ENCODE results near the gene PRR7. TPM values are rescaled to one million over a fixed set of nuclear protein-coding genes. Genes with fewer than 3 reads are reported as not detected.
A peak's percentile ranks its signal among the peaks of the same experiment; 100 is the strongest.
"Not testable (repeated sequence)": the region's sequence is repeated elsewhere in the genome, so short reads cannot be mapped to it uniquely, and the experiment has no call there.

Gene PRR7
- total RNA-seq, 4 donors from 2014 or later, result 1.6 to 2.7 (median 2.2) TPM; not detected in 1

GRCh38 chr5:177414481-177414880 lies 32.1 kb upstream of the PRR7 start:
- H3K4me3 ChIP-seq, result no peak overlapping the region
- no peaks in the 10 kb centered on the region for H3K36me3 ChIP-seq
- ATAC-seq, result no peak
- TF ChIP-seq POLR2AphosphoS5 (IDR thresholded peaks at IDR 0.05) (no peak), POLR2A (IDR thresholded peaks at IDR 0.05) (no peak), CTCF (IDR thresholded peaks at IDR 0.05) (no peak), EP300 (IDR thresholded peaks at IDR 0.05) (no peak)
- no peaks in the 10 kb centered on the region for H3K9me3 ChIP-seq
- peaks cover 0 to 6% (median 0%) of the 10 kb centered on the region in 3 donors for H3K4me1 ChIP-seq
- no peak overlapping the region for H3K27ac ChIP-seq
- 68 to 77% methylated on average over 3 of the region's 3 CpGs for WGBS, 2 donors (ENCODE audit: low coverage in 1 of 2)
- H3K27me3 ChIP-seq, result no peaks in the 10 kb centered on the region

GRCh38 chr5:177417081-177417480 lies 29.5 kb upstream of the PRR7 start:
- not testable (repeated sequence) for H3K4me1 ChIP-seq, ATAC-seq, H3K9me3 ChIP-seq, H3K4me3 ChIP-seq, H3K27me3 ChIP-seq, H3K36me3 ChIP-seq
- H3K27ac ChIP-seq, result peak overlapping the region in 1 of 4 donors; percentile 22
- 98 to 100% methylated on average over 2 to 5 of the region's 6 CpGs for WGBS, 2 donors (ENCODE audit: low coverage in 1 of 2)

GRCh38 chr5:177419046-177419445 lies 27.6 kb upstream of the PRR7 start:
- H3K9me3 ChIP-seq, result no peaks in the 10 kb centered on the region
- no peak for TF ChIP-seq POLR2A (IDR thresholded peaks at IDR 0.05)
- no peak for TF ChIP-seq POLR2AphosphoS5 (IDR thresholded peaks at IDR 0.05)
- no peak for TF ChIP-seq CTCF (IDR thresholded peaks at IDR 0.05)
- no peak for TF ChIP-seq EP300 (IDR thresholded peaks at IDR 0.05)

GRCh38 chr5:177420472-177420871 lies 26.1 kb upstream of the PRR7 start:
- H3K4me1 ChIP-seq, result peaks cover 0 to 11% (median 0%) of the 10 kb centered on the region in 3 donors
- not testable (repeated sequence) for H3K4me3 ChIP-seq, ATAC-seq, H3K27me3 ChIP-seq, H3K27ac ChIP-seq, H3K9me3 ChIP-seq, H3K36me3 ChIP-seq
- 63 to 83% methylated on average over 5 to 7 of the region's 7 CpGs for WGBS, 2 donors (ENCODE audit: low coverage in 1 of 2)

More at GRCh38 chr5:177419046-177419445, 27.6 kb upstream of the PRR7 start:
- peaks cover 0 to 6% (median 0%) of the 10 kb centered on the region in 3 donors for H3K4me1 ChIP-seq
- H3K27ac ChIP-seq, result no peak overlapping the region
- WGBS, 2 donors (ENCODE audit: low coverage in 1 of 2), result 50% methylated on average over 2 of the region's 3 CpGs; no CpG with 5 or more reads in 1 of the 2 donors
- no peaks in the 10 kb centered on the region for H3K27me3 ChIP-seq
- no peak overlapping the region for H3K4me3 ChIP-seq
- no peaks in the 10 kb centered on the region for H3K36me3 ChIP-seq
- ATAC-seq, result peak; percentile 41

GRCh38 chr5:177421062-177421798 lies 25.4 kb upstream of the PRR7 start:
- Histone ChIP-seq H3K9me3 (no peaks in the 10 kb centered on the region), H3K27ac (no peak overlapping the region), H3K36me3 (no peaks in the 10 kb centered on the region), H3K4me3 (no peak overlapping the region), H3K4me1 (peaks cover 0 to 14% (median 0%) of the 10 kb centered on the region in 3 donors), H3K27me3 (no peaks in the 10 kb centered on the region)
- WGBS, 2 donors (ENCODE audit: low coverage in 1 of 2), result 37 to 79% methylated on average over 2 to 6 of the region's 6 CpGs
- ATAC-seq, result no peak
- no peak for TF ChIP-seq EP300 (IDR thresholded peaks at IDR 0.05)
- TF ChIP-seq CTCF (IDR thresholded peaks at IDR 0.05), result no peak
- no peak for TF ChIP-seq POLR2A (IDR thresholded peaks at IDR 0.05)
- no peak for TF ChIP-seq POLR2AphosphoS5 (IDR thresholded peaks at IDR 0.05)

- H3K9me3 ChIP-seq, result no peaks in the 10 kb centered on the region
- no peaks in the 10 kb centered on the region for H3K36me3 ChIP-seq
- WGBS, 2 donors (ENCODE audit: low coverage in 1 of 2), result 75 to 88% methylated on average over 1 to 2 of the region's 2 CpGs
- ATAC-seq, result no peak
- no peaks in the 10 kb centered on the region for H3K27me3 ChIP-seq
- no peak overlapping the region for H3K4me3 ChIP-seq
- H3K4me1 ChIP-seq, result peaks cover 0 to 26% (median 14%) of the 10 kb centered on the region in 3 donors
- no peak overlapping the region for H3K27ac ChIP-seq
- no peak for TF ChIP-seq EP300 (IDR thresholded peaks at IDR 0.05)
- no peak for TF ChIP-seq POLR2AphosphoS5 (IDR thresholded peaks at IDR 0.05)
- no peak for TF ChIP-seq CTCF (IDR thresholded peaks at IDR 0.05)
- TF ChIP-seq POLR2A (IDR thresholded peaks at IDR 0.05), result no peak
These were observed 22.9 kb upstream of the PRR7 start for GRCh38 chr5:177423671-177424070.
